OCI-LY3 (cell line): ENCODE measurements around the gene SYAP1.

Experiments used
- CTCF ChIP-seq: fragments of 200-600, 300-600 bp; sonication (generic); IDR thresholded peaks from 2 replicates; pipeline ENCODE4 v1.5.1; 2014; ENCODE audit warnings: antibody characterized with exemption, low read length, low read depth
- EZH2phosphoT487 ChIP-seq: fragments of 200-600 bp; shearing (Covaris generic); IDR thresholded peaks from 2 replicates; pipeline ENCODE4 v1.6.1; 2018; ENCODE audit warnings: antibody characterized with exemption, mixed run types, low read depth

GRCh38 chrX:16739574-16739973 lies 20.2 kb downstream of the SYAP1 start:
- no peak for TF ChIP-seq CTCF
- no peak for TF ChIP-seq EZH2phosphoT487
